ENCODE results near the gene LRRC75B. TPM values are rescaled to one million over a fixed set of nuclear protein-coding genes. Genes with fewer than 3 reads are reported as not detected.

LRRC75B gene
- total RNA-seq, 1 experiment from 2014 or later, result 18.1 TPM

- Histone ChIP-seq H4K5ac (ENCODE audit: insufficient read length, low read depth, low read length) (no peak overlapping the region), H3K27me3 (ENCODE audit: insufficient read depth, low read length) (no peaks in the 10 kb centered on the region), H2AFZ (ENCODE audit: low read length) (no peak overlapping the region), H2BK12ac (ENCODE audit: insufficient read length, low read depth, low read length) (no peak overlapping the region), H3K18ac (ENCODE audit: insufficient read length, low read depth, low read length) (no peak overlapping the region), H3K56ac (ENCODE audit: insufficient read length, low read depth, low read length) (no peak overlapping the region), H3K9me3 (ENCODE audit: control insufficient read depth, low read depth, low read length) (no peaks in the 10 kb centered on the region), H3K79me2 (ENCODE audit: insufficient read depth, low read length) (no peaks in the 10 kb centered on the region), H3K4ac (ENCODE audit: low read depth, low read length) (no peak overlapping the region), H2AK5ac (ENCODE audit: insufficient read length, low read length) (no peak overlapping the region), H2BK120ac (ENCODE audit: low read depth, low read length, poor library complexity, severe bottlenecking) (no peak overlapping the region), H3K4me2 (ENCODE audit: insufficient read depth, insufficient read length, low read length) (no peak overlapping the region), H2BK20ac (ENCODE audit: low read depth, low read length, poor library complexity, severe bottlenecking) (no peak overlapping the region), H4K20me1 (ENCODE audit: control insufficient read depth, insufficient read depth, insufficient read length) (no peaks in the 10 kb centered on the region), H3K14ac (ENCODE audit: insufficient read depth, low read length) (no peak overlapping the region), H3K79me1 (ENCODE audit: insufficient read depth, low read depth, low read length, poor library complexity, severe bottlenecking) (no peaks in the 10 kb centered on the region), H3K27ac (ENCODE audit: insufficient read length, low read depth, low read length) (no peak overlapping the region), H4K91ac (ENCODE audit: insufficient read length, low read depth, low read length) (no peak overlapping the region), H3K23ac (ENCODE audit: insufficient read length, low read depth, low read length) (no peak overlapping the region), H3K9ac (ENCODE audit: extremely low read depth, insufficient read length, low read length) (no peak overlapping the region), H2BK15ac (ENCODE audit: low read depth, low read length) (no peak overlapping the region), H4K8ac (replicated peaks; ENCODE audit: insufficient read length, low read depth, low read length) (no peak overlapping the region), H3K23me2 (ENCODE audit: insufficient read length, low read depth, low read length, poor library complexity, severe bottlenecking) (no peaks in the 10 kb centered on the region), H2BK5ac (ENCODE audit: insufficient read length, low read length) (no peak overlapping the region), H3K4me1 (ENCODE audit: insufficient read depth, low read length) (no peaks in the 10 kb centered on the region), H3T11ph (ENCODE audit: low read length) (no peak overlapping the region)
- peaks cover 0 to 8% (median 7%) of the 10 kb centered on the region in 3 experiments; a peak in 3 of 7 replicates for H3K36me3 Mint-ChIP-seq (ENCODE audit: insufficient read depth in 1 of 3, low read depth in 3 of 3)
- no peaks in the 10 kb centered on the region for H3K9me3 Mint-ChIP-seq
- no peaks in the 10 kb centered on the region for H3K27me3 Mint-ChIP-seq (ENCODE audit: low read depth)
- TF ChIP-seq CTCF (conservative IDR thresholded peaks at IDR 0.05), result no peak
- no peak overlapping the region for H3K4me3 Mint-ChIP-seq
- no peak overlapping the region for H3K27ac Mint-ChIP-seq
- DNase-seq, result no peak
- peaks cover 5 to 13% of the 10 kb centered on the region in 2 experiments for H3K4me1 Mint-ChIP-seq
- WGBS (ENCODE audit: extremely low coverage, insufficient read length, low lambda C conversion rate), result no CpG with 5 or more reads among the region's 21 CpGs
Observed at GRCh38 chr22:24588757-24589481, 4.0 kb downstream of the LRRC75B start.

All from H9 (cell line).